Thyroid gland (tissue), 4 donors: Measurements from ENCODE around the gene DHX57. TPM values are rescaled to one million over a fixed set of nuclear protein-coding genes. Genes with fewer than 3 reads are reported as not detected.

Source experiments
- DNase-seq, 2 donors: peaks; one replicate each; pipeline ENCODE4 v3.0.0-alpha.2; 2019
- H3K27ac ChIP-seq, 3 donors: fragments of 200-600 bp; sonication (generic); 1 replicate in 2 of 3; 2 replicates in 1 of 3; pipeline ENCODE4 v1.5.1; 2016 to 2019; ENCODE audit warnings: mild to moderate bottlenecking in 1 of 3, moderate library complexity in 1 of 3
- H3K27me3 ChIP-seq: fragments of 200-600 bp; sonication (generic); one replicate; pipeline ENCODE4 v1.5.1; 2019
- H3K36me3 ChIP-seq, 2 donors: fragments of 200-600 bp; sonication (generic); one replicate each; pipeline ENCODE4 v1.5.1; 2016 to 2019
- H3K4me1 ChIP-seq, 2 donors: fragments of 200-600 bp; sonication (generic); one replicate each; pipeline ENCODE4 v1.5.1; 2017 to 2019
- H3K4me3 ChIP-seq, 3 donors: fragments of 200-600 bp; sonication (generic); replicated peaks in 1 of 3; 1 replicate in 2 of 3; 2 replicates in 1 of 3; pipeline ENCODE4 v1.5.1; 2016; ENCODE audit warnings: mild to moderate bottlenecking in 1 of 3
- H3K9me3 ChIP-seq: fragments of 200-600 bp; sonication (generic); one replicate; pipeline ENCODE4 v1.5.1; 2017
- POLR2A ChIP-seq, 2 donors: fragments of 450-650 bp; IDR thresholded peaks; one replicate each; pipeline ENCODE4 v1.6.1; 2017; ENCODE audit warnings: antibody characterized with exemption in 2 of 2, mild to moderate bottlenecking in 2 of 2, moderate library complexity in 1 of 2
- WGBS, 2 donors: methylation state at CpG; one replicate each; pipeline ENCODE4 v1.1.5; 2017; 5-methylcytosine and 5-hydroxymethylcytosine counted together
- intact Hi-C: fragments of 100-400 bp; cut with DNase I; formaldehyde crosslinking; loops from one replicate; pipeline ENCODE4 v1.15.1; 2023
- total RNA-seq, 4 donors: library from RNA; depleted of rRNA; stranded (reverse); fragments of >200 nt; gene quantifications; one replicate each; pipeline ENCODE4 v1.2.3, GENCODE V29; 2016
- TF ChIP-seq, protein P1 (sequence below), 6 experiments: fragments of 200-600 bp in 3 of 6; fragments of 450-650 bp in 3 of 6; sonication (generic) in 3 of 6; IDR thresholded peaks; one replicate each; pipeline ENCODE4 v1.5.1; 2016 to 2019; ENCODE audit warnings: antibody characterized with exemption in 6 of 6, mild to moderate bottlenecking in 2 of 6, inconsistent platforms in 1 of 6, moderate library complexity in 1 of 6

DHX57 gene
- total RNA-seq, 4 donors from 2014 or later = 12.4 to 19.3 (median 16.3) TPM

DNA sequence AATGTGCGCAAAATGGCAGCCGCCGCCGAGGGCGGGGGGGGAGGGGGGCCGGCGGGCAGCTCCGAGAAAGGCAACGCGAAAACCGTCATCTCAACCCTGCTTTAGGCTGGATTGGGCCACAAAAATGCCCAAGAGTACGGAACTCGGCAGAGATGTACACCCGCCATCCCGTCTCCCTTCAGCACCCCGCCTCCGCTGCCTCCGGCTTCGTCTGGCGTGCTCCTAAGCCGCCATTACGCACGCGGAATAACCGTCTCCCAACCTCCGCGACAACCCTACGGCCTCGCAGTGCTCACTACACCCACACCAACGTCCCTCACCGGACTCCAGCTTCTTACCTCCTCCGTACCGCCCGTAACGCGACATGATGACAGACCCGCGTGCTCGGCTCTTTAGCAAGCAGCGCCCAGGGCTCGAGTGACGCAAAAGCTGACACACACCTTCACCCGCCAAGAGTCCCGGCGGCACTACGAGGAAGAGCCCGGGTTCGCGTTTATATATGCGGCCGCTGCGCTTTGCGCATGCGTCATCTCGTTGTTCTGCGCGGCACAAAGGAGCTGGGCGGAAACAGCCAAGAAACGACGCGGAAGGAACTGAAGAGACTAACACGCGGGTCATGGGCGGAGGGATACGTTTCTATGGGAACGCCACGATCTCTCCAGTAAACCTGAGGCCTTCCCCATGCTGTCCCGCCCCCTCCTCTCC is 124.7 kb downstream of the DHX57 start, which contains the start of gene SRSF7:
TSS of gene SRSF7 (minus strand) at position 471 of the 705 bp plus-strand sequence. CDS start at position 366, 105 bp downstream.
- peak within 1 kb of the TSS; percentile 60 to 93 (median 92) for H3K4me3 ChIP-seq
- H3K9me3 ChIP-seq = no peaks in the 10 kb centered on the region
- peak within 1 kb of the TSS; percentile 98 to 100 (median 99) for H3K27ac ChIP-seq
- DNase-seq = peak; percentile 98
- H3K36me3 ChIP-seq = peaks cover 30 to 34% of the 10 kb centered on the region in 2 donors
- H3K27me3 ChIP-seq = no peaks in the 10 kb centered on the region
- H3K4me1 ChIP-seq = peaks cover 9 to 20% of the 10 kb centered on the region in 2 donors
- intact Hi-C loops = no loop called here
- TF ChIP-seq, protein P1, sequence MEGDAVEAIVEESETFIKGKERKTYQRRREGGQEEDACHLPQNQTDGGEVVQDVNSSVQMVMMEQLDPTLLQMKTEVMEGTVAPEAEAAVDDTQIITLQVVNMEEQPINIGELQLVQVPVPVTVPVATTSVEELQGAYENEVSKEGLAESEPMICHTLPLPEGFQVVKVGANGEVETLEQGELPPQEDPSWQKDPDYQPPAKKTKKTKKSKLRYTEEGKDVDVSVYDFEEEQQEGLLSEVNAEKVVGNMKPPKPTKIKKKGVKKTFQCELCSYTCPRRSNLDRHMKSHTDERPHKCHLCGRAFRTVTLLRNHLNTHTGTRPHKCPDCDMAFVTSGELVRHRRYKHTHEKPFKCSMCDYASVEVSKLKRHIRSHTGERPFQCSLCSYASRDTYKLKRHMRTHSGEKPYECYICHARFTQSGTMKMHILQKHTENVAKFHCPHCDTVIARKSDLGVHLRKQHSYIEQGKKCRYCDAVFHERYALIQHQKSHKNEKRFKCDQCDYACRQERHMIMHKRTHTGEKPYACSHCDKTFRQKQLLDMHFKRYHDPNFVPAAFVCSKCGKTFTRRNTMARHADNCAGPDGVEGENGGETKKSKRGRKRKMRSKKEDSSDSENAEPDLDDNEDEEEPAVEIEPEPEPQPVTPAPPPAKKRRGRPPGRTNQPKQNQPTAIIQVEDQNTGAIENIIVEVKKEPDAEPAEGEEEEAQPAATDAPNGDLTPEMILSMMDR (IDR thresholded peaks at IDR 0.05) = no peak
- peak; percentile 100 for TF ChIP-seq POLR2A (IDR thresholded peaks at IDR 0.05)
- 1% methylated on average over 43 to 66 of the region's 68 CpGs for WGBS, 2 donors

DNA sequence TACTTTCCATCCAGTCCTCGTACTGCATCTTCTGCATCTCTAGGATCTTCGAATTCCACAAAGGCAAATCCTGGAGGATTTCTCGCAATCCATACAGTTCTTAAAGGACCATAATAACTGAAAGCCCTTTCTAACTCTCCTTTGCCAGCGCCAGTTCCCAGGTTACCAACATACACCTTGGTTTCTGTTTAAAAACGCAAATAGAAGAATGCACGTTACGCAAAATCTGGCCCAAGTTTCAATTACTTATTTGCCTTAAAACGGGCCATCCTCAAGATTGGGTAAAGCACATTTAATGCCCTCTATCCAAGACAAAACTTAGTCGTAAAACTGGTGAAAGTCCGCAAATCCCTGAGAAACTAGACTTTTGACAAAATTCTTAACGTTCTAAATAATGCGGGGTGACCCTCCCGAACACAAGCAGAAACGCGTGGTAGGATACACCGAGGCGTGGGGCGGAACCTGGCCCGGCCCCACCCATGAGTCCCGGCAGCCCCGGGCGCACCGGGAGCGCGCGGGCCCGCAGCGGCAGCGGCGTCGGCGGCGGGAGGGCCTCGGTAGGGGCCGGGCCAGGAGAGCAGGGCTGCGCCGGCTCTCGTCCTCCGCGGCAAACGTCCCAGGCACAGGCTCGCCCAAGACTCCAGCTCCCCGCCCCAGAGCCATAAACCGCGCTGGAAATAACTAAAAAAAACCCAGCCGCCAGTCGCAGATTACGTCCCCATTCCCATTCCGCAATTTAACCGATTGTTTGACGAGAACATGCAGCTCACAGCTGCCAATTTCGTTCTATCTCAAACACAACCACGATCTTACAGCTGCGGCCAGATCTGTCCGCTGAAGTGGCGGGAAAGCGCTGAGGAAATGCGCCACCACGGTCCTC is 125.5 kb downstream of the DHX57 start:
- intact Hi-C loops = no loop called here
- Histone ChIP-seq H3K4me1 (peaks cover 9 to 20% of the 10 kb centered on the region in 2 donors), H3K27ac (peak overlapping the region; percentile 98 to 100 (median 99)), H3K36me3 (peaks cover 38 to 42% of the 10 kb centered on the region in 2 donors), H3K9me3 (no peaks in the 10 kb centered on the region), H3K27me3 (no peaks in the 10 kb centered on the region), H3K4me3 (peak overlapping the region; percentile 60 to 93 (median 92))
- 1% methylated on average over 34 to 35 of the region's 59 CpGs for WGBS, 2 donors
- TF ChIP-seq POLR2A (IDR thresholded peaks at IDR 0.05) = peak; percentile 23 to 91
- TF ChIP-seq, protein P1 (IDR thresholded peaks at IDR 0.05) = no peak
- DNase-seq = peak; percentile 68 to 69

DNA sequence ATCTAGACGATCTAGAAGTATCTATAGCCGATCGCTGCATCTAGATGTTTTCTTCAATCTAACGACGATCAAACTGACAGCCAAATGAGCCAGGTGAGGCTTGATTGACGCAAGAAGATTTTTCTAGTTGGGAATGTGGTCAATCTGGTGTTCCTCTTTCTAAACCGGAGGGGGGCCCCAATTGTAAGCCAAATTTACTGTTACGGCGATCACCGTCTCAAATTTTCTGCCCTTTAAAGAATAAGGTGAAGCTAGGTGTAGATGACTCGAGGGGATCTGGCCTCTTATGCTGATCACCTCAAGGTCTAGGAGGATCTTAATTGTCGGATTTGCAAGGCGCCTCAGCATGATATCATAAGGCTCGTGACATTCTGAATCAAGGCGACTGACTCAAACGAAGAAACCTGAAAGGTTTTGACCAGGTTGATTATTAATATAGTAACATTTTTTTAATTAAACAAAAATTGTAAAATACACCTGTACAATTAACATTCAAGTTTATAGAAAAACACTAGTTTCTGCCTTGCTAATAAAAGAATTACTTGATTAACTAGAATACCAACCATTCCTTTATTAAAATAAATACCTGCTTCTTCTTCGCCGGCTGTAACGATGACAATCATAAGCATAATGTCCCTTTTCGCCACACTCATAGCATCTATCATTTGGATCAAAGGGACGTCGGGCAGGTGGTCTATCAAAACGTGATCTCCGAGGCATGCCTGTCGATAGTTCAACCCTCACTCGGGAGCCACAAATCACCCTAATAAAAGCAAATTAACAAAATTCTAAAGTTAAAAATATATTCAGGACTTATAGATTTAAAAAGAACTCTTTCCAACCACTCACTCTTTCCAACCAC is 126.6 kb downstream of the DHX57 start:
- 69 to 70% methylated on average over 26 of the region's 26 CpGs for WGBS, 2 donors
- intact Hi-C loops = no loop called here
- no peaks in the 10 kb centered on the region for H3K27me3 ChIP-seq
- H3K36me3 ChIP-seq = peaks cover 48 to 51% of the 10 kb centered on the region in 2 donors
- H3K4me1 ChIP-seq = peaks cover 9 to 15% of the 10 kb centered on the region in 2 donors
- peak overlapping the region in 1 of 3 donors; percentile 99 for H3K27ac ChIP-seq
- H3K9me3 ChIP-seq = no peaks in the 10 kb centered on the region
- DNase-seq = no peak
- no peak for TF ChIP-seq POLR2A (IDR thresholded peaks at IDR 0.05)
- TF ChIP-seq, protein P1 (IDR thresholded peaks at IDR 0.05) = no peak
- H3K4me3 ChIP-seq = peak overlapping the region in 1 of 3 donors; percentile 93

DNA sequence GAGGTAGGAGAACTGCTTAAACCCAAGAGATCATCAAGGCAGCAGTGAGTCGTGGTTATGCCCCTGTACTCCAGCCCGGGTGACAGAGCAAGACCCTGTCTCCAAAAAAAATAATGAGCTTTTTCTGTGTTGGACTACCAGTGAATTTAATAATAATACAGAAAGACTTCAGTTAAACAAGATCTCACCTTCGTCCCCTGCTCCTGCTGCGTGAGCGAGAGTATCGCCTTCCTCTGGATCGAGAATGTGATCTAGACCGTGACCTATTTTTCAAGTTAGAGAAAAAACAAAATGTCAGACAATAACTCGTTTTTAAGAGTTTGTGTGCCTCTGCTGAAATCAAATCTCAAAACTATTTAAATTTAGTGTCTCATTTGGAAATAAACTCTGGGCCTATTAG is 127.3 kb downstream of the DHX57 start:
- no peak overlapping the region for H3K4me3 ChIP-seq
- no peak for DNase-seq
- peaks cover 56 to 57% of the 10 kb centered on the region in 2 donors for H3K36me3 ChIP-seq
- 86 to 92% methylated on average over 9 of the region's 9 CpGs for WGBS, 2 donors
- intact Hi-C loops = no loop called here
- H3K27me3 ChIP-seq = no peaks in the 10 kb centered on the region
- peaks cover 9 to 18% of the 10 kb centered on the region in 2 donors for H3K4me1 ChIP-seq
- no peaks in the 10 kb centered on the region for H3K9me3 ChIP-seq
- no peak overlapping the region for H3K27ac ChIP-seq
- no peak for TF ChIP-seq POLR2A (IDR thresholded peaks at IDR 0.05)

DNA sequence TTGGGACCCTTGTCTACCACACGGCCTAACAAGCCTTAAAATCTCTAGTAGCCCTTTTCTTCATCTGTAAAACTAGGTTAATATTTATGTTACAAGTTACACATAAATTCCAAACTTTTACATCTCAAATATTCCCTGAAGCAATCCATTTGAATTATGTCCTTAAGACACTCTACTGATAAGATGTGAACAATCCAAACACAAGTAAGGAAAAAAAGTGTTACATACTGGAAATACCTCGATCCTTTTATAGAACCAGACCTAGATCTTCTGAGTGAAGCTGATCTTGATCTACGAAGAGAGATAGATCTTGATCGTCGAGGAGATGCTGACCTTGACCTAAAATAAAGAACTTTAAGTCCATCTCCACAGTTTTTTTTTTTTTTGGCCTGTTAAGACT is 127.9 kb downstream of the DHX57 start:
- DNase-seq = no peak
- peaks cover 9 to 18% of the 10 kb centered on the region in 2 donors for H3K4me1 ChIP-seq
- 82 to 83% methylated on average over 5 of the region's 5 CpGs for WGBS, 2 donors
- H3K36me3 ChIP-seq = peaks cover 57 to 60% of the 10 kb centered on the region in 2 donors
- intact Hi-C loops = no loop called here
- H3K9me3 ChIP-seq = no peaks in the 10 kb centered on the region
- H3K27ac ChIP-seq = no peak overlapping the region
- no peak for TF ChIP-seq POLR2A (IDR thresholded peaks at IDR 0.05)
- TF ChIP-seq, protein P1 (IDR thresholded peaks at IDR 0.05) = no peak
- H3K27me3 ChIP-seq = no peaks in the 10 kb centered on the region
- no peak overlapping the region for H3K4me3 ChIP-seq
